HG03521 (cell line): ENCODE measurements around the gene CD244.
A peak's percentile ranks its signal among the peaks of the same experiment; 100 is the strongest.

Experiments
- ATAC-seq: cut with Tn5 transposase; IDR thresholded peaks from one replicate; pipeline ENCODE4 v1.9.1; 2021; ENCODE audit warnings: mild to moderate bottlenecking, moderate library complexity; ENCODE audit not compliant: unreplicated experiment

CD244 gene

DNA sequence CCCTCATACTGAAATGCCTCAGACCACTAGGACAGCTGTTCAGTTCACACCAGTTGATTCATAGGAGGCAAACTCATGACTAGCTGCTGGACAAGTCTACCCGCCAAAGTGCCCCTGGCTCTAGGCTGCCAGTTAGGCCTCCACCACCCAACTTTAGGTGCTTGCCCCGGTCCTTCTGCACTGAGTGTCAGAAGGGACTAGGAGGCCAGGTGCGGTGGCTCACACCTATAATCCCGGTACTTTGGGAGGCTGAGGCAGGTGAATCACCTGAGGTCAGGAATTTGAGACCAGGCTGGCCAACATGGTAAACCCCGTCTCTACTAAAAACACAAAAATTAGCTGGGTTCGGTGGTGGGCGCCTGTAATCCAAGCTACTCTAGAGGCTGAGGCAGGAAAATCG lies 47.8 kb downstream of the CD244 start:
- ATAC-seq: no peak

GRCh38 chr1:160814316-160814715 lies 48.4 kb downstream of the CD244 start:
- no peak for ATAC-seq

DNA sequence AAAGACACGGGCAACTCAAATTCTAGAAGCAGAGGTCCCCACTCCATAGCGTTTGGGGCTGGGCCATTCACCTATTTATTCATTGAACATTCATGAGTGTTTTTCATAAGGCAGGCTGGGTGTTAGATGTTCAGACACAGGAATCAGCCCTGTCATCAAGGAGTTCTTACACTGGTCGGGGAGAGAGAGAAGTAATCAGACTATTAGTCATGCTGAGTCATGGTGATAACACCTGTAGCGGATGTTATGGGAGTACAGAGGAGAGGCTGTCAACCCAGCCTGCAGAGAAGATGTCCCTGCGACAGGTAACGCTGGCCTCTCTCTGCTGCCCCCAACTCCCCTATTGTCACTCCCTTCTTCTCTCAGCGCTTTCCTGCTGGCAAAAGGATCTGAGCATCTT lies 49.5 kb downstream of the CD244 start:
- ATAC-seq: no peak

- no peak for ATAC-seq
These were observed 51.5 kb downstream of the CD244 start for GRCh38 chr1:160811147-160811546.

DNA sequence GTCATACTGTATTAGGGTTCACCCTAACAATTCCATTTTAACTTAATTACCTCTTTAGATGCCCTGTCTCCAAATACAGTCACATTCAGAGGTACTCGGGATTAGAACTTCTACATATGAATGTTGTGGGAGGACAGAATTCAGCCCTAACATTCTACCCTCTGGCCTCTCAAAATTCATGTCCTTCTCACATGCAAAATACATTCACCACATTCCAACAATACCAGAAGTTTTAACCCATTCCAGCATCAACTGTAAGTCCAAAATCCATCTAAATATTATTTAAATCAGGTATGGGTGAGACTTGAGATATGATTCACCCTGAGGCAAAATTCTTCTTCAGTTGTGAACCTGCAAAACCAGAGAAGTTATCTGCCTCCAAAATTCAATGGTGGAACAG lies 52.2 kb downstream of the CD244 start:
- no peak for ATAC-seq

GRCh38 chr1:160808289-160808688 lies 54.4 kb downstream of the CD244 start:
- no peak for ATAC-seq

- no peak for ATAC-seq
These were observed 54.9 kb downstream of the CD244 start for GRCh38 chr1:160807738-160808137.

- ATAC-seq: no peak
These were observed 55.4 kb downstream of the CD244 start for GRCh38 chr1:160807247-160807646.

DNA sequence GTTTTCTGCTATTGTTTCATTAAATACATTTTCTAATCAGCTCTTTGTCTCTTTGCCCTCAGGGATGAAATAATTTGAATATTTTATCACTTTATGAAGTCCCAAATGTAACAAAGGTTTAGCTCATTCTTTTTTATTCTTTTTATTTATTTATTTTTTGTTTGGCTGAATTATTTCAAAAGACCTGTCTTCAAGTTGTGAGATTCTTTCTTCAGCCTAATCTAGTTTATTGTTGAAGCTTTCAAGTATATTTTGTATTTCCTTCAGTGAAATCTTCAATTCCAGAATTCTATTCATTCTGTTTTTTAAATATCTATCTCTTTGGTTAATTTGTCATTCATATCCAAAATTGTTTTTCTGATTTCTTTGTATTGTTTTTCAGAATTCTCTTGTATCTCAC lies 55.9 kb downstream of the CD244 start:
- no peak for ATAC-seq

DNA sequence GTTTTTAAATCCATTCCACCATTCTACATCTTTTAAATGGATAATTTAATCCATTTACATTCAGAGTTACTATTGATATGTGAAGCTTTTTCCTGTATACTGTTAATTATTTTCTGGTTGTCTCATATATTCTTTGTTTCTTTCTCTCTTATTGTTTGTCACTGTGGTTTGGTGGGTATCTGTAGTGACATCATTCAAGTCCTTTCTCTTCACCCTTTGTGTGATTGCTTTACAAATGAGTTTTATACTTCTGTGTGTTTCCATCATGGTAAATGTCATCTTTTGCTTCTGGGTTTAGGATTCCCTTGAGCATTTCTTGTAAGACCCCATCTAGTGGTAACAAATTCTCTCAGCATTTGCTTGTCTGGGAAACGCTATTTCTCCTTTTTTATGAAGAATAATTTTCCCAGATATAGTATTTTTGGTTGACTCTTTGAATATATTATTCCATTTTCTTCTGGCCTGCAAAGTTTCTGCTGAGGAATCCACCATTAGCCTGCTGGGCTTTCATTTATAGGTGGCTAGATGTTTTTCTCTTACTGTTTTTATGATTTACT lies 56.5 kb downstream of the CD244 start:
- no peak for ATAC-seq

- ATAC-seq: no peak
These were observed 60.7 kb downstream of the CD244 start for GRCh38 chr1:160801836-160802580.

DNA sequence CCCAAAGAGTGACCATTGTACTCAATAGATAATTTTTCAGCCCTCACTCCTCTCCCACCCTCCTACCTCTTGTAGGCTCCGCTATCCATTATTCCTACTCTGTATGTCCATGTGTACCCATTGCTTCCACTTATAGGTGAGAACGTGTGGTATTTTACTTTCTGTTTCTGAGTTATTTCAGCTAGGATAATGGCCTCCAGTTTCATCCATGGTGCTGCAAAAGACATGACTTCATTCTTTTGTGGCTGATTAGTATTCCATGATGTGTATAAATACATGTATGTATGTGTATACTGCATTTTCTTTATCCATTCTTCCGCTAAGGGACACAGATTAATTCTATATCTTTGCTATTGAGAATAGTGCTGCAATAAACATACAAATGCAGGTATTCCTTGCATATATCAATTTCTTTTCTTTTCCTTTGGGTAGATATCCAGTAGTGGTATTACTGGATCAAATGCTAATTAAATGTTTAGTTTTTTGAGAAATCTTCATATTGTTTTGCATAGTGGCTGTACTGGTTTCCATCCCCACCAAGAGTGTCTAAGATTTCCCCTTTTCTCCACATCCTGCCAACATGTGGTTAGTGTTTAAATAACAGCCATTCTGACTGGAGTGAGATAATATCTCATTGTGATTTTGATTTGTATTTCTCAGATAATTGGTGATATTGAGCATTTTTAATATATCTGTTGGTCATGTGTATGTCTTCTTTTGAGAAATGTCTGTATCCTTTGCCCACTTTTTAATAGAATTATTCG lies 61.9 kb downstream of the CD244 start:
- no peak for ATAC-seq

GRCh38 chr1:160800142-160800541 lies 62.5 kb downstream of the CD244 start:
- no peak for ATAC-seq

GRCh38 chr1:160799641-160800040 lies 63.0 kb downstream of the CD244 start:
- ATAC-seq: no peak

- ATAC-seq: no peak
These were observed 64.2 kb downstream of the CD244 start for GRCh38 chr1:160798439-160798838.

DNA sequence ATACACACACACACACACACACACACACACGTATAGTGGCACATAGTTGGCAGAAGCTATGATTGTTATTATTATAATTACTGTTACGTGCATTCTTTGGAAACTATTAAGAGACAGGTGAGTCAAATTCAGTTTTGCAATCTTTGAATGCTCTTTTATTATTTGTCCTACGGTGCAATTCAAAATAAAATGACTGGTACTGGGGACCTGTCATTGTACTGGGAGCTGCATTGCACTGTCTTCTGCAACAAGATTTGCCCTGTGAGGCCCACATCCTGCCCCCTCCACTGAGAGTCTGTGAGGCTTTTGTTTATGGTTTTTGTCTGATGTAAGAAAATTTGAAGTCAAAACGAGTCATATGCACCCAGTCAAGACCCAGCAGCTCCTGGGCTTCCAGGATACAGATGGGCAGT lies 64.8 kb downstream of the CD244 start:
- no peak for ATAC-seq

GRCh38 chr1:160797271-160797709 lies 65.4 kb downstream of the CD244 start:
- no peak for ATAC-seq

DNA sequence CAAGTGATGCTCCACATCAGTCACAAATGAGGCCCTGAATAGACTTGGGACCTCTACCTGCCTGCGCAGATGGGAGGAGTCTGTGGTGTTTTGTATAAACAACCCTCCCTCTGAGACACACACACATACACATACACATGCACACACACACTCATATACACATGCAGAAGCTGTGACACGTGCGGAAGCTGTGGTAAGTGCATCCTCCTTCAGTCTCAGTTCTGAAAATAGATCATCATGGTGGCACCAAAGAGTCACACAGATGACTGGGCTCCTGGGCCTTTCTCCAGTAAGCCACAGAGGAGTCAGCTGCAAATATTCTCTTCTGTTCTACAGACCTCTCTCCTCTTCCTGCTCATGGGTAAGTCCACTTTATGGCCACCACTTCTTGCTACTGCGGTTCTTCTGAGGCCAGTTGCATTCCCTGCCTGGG lies 66.7 kb downstream of the CD244 start, which contains the start of gene LY9:
Gene LY9 (plus strand): TSS at position 224 of the 433 bp plus-strand sequence. CDS start 14 bp downstream, at position 238.
- peak; percentile 72 for ATAC-seq

DNA sequence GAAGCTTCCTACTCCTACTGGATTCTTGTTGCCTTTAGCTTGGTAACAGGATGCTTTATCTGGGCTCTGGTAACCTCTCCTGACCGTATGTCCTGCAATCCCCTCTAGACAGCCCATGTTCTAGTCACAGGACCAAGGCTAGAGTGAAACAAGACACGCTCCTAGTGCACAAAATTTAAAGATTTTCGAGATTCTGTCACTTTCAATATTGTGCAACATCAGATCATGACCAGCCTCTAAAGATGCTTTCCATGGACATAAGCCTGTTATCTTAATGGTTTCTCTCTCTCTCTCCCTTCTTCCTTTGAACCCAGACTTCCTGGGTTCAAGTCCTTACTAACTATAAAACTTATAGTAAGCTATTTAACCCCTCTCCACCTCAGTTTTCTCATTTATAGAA lies 68.3 kb downstream of the CD244 start:
- ATAC-seq: no peak

DNA sequence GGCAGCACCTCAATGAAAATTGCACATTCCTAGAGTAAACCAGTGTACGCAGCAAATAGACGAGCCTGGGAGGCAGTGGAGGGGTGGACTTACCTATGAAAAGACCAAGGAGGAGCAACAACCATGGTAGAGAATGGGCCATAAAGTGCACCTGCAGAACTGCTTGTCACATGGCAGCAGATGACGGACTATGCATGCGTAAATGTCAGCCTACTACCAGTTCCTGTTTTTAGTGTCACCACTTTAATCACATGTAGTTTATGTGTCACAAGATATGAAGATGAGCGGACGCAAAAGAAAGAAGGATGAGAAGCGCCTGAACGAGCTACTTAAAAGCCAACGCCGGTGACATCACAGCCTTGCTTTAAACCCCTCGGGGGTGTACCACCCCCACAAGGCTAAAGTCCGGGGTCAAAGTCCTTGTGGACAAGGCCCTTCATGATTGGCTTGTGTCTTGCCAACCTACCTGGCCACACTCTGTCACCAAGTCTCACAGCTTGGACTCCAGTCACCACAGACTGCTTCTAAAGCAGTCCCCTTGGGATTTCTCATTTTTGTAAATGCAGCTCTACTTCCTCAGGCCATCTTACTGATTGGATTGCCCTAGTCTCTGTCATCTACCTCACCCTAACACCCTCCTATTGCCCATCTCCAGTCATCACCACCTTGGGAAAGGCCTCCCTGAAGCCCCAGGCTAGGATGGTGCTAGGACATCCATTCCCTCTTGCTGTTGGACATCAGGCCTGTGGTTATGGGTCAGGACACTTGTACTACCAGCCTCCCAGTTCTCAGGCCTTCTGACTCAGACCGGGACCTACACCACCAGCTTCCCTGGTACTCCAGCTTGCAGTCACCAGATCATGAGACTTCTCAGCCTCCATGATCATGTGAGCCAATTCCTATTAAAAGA lies 72.7 kb downstream of the CD244 start:
- ATAC-seq: peak; percentile 91
